GM23248 (cell line): ENCODE results near the gene DST. TPM values are rescaled to one million over a fixed set of nuclear protein-coding genes. Genes with fewer than 3 reads are reported as not detected.

ENCODE experiments used
- DNase-seq: peaks from one replicate; pipeline ENCODE4 v3.0.0-alpha.2; 2015
- H2AFZ ChIP-seq: fragments of 200-600 bp; sonication (generic); 2 replicates; pipeline ENCODE4 v1.6.1; 2016; ENCODE audit warnings: antibody characterized with exemption
- H3F3A ChIP-seq: fragments of 200-600 bp; sonication (generic); 2 replicates; pipeline ENCODE4 v1.6.1; 2016; ENCODE audit warnings: mild to moderate bottlenecking, antibody characterized with exemption, mixed run types; ENCODE audit not compliant: insufficient read depth
- H3K27ac ChIP-seq: fragments of 200-600 bp; sonication (generic); 2 replicates; pipeline ENCODE4 v1.5.1; 2016; ENCODE audit warnings: mild to moderate bottlenecking
- H3K27me3 ChIP-seq: fragments of 200-600 bp; sonication (generic); replicated peaks from 2 replicates; pipeline ENCODE4 v1.6.1; 2016; ENCODE audit warnings: mild to moderate bottlenecking; ENCODE audit not compliant: insufficient read depth
- H3K36me3 ChIP-seq: fragments of 200-600 bp; sonication (generic); 2 replicates; pipeline ENCODE4 v1.6.1; 2016; ENCODE audit warnings: low read depth, mild to moderate bottlenecking
- H3K4me1 ChIP-seq: fragments of 200-600 bp; sonication (generic); 2 replicates; pipeline ENCODE4 v1.6.1; 2016; ENCODE audit warnings: mild to moderate bottlenecking; ENCODE audit not compliant: insufficient read depth
- H3K4me2 ChIP-seq: fragments of 200-600 bp; sonication (generic); one replicate; pipeline ENCODE4 v1.6.1; 2016; ENCODE audit warnings: mild to moderate bottlenecking; ENCODE audit not compliant: unreplicated experiment
- H3K4me3 ChIP-seq: fragments of 200-600 bp; sonication (generic); 2 replicates; pipeline ENCODE4 v1.5.1; 2016; ENCODE audit warnings: mild to moderate bottlenecking
- H3K79me2 ChIP-seq: fragments of 200-600 bp; sonication (generic); 2 replicates; pipeline ENCODE4 v1.6.1; 2016; ENCODE audit warnings: mild to moderate bottlenecking; ENCODE audit not compliant: insufficient read depth
- H3K9ac ChIP-seq: fragments of 200-600 bp; sonication (generic); 2 replicates; pipeline ENCODE4 v1.6.1; 2016; ENCODE audit warnings: mild to moderate bottlenecking
- H3K9me2 ChIP-seq: fragments of 200-600 bp; sonication (generic); 2 replicates; pipeline ENCODE4 v1.6.1; 2016; ENCODE audit warnings: mixed run types, mild to moderate bottlenecking, moderate library complexity; ENCODE audit not compliant: insufficient read depth
- H3K9me3 ChIP-seq: fragments of 200-600 bp; sonication (generic); one replicate; pipeline ENCODE4 v1.6.1; 2017; ENCODE audit warnings: low read depth
- H4K20me1 ChIP-seq: fragments of 200-600 bp; sonication (generic); 2 replicates; pipeline ENCODE4 v1.6.0; 2016; ENCODE audit not compliant: insufficient read depth
- EZH2 ChIP-seq: fragments of 200-600 bp; sonication (generic); IDR thresholded peaks from 2 replicates; pipeline ENCODE4 v1.6.1; 2018; ENCODE audit warnings: antibody characterized with exemption, mild to moderate bottlenecking; ENCODE audit not compliant: insufficient read depth, poor library complexity, severe bottlenecking
- EZH2phosphoT487 ChIP-seq: fragments of 200-600 bp; sonication (generic); IDR thresholded peaks from 2 replicates; pipeline ENCODE4 v1.6.1; 2018; ENCODE audit warnings: antibody characterized with exemption, moderate library complexity, mild to moderate bottlenecking, low read depth; ENCODE audit not compliant: insufficient read depth
- WGBS, 2 experiments: methylation state at CpG; one replicate each; pipeline ENCODE4 v1.1.6; 2015 to 2017; ENCODE audit warnings: low lambda C conversion rate in 2 of 2, low coverage in 1 of 2; ENCODE audit errors: missing lambda C conversion rate in 2 of 2; 5-methylcytosine and 5-hydroxymethylcytosine counted together
- in situ Hi-C: fragments of 300-500 bp; cut with MboI; formaldehyde crosslinking; loops from 2 replicates; pipeline ENCODE4 v1.15.0; 2020
- polyA plus RNA-seq: library from polyadenylated mRNA; unstranded; fragments of >200 nt; fragmentation: Nextera tagmentation; extraction: Ambion mirVana; gene quantifications from 2 replicates; pipeline ENCODE4 v1.2.1, GENCODE V29; 2016
- total RNA-seq: library from RNA; depleted of rRNA; stranded (reverse); fragments of >200 nt; shearing (Covaris generic); gene quantifications from 2 replicates; pipeline ENCODE4 v1.2.3, GENCODE V29; 2014

The DST gene
- total and polyA plus RNA-seq, 2 experiments from 2014 or later = 181 to 322 TPM

GRCh38 chr6:56477241-56477640 is 165.4 kb downstream of the DST start:
- in situ Hi-C loops = no loop called here
- Histone ChIP-seq H3K4me1 (no peaks in the 10 kb centered on the region), H3K9me2 (no peaks in the 10 kb centered on the region), H3K4me2 (no peak overlapping the region), H3F3A (peaks cover 38% of the 10 kb centered on the region), H3K79me2 (peaks cover 54% of the 10 kb centered on the region), H2AFZ (no peak overlapping the region), H3K9ac (no peak overlapping the region), H3K9me3 (no peaks in the 10 kb centered on the region), H3K36me3 (peaks cover 83% of the 10 kb centered on the region), H3K27me3 (no peaks in the 10 kb centered on the region), H3K4me3 (no peak overlapping the region), H4K20me1 (no peaks in the 10 kb centered on the region; the same call in 1 of the 2 replicates), H3K27ac (no peak overlapping the region)
- TF ChIP-seq EZH2phosphoT487 (no peak), EZH2 (no peak)
- WGBS, 2 experiments = 91 to 92% methylated on average over 5 of the region's 5 CpGs
- DNase-seq = no peak

DNA sequence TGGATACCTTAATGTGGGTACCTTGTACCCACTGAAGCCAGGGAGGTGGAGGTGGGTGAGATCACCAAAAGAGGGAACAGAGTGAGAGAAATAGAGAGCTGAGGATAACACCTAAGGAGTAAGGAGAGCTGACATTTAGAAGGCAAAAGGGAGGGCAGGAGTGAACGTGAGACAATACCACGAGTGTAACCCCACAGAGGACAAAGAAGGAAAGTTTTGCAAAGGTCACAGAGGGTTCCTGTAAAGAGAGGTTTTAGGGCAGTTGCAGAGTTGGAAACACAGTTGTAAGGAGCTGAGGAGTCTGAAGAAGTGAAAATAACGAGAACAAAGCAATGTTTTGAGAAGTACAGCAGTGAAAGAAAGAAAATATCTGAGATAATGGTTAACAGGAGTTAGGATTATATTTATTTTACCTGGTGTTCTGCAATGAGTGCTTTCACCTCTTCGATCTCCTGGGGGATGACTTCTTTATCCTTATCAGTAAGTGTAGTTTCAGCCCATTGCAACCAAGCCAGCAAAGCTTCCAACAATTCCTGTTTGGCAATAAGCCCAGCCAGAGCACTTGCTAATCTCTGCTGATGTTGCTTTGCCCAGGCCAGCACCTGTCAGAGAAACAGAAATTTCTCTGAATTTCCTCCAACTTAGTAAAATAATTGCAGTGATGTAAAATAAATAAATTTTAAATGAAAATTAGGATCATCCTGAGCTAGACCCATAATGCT is 166.8 kb downstream of the DST start:
- Histone ChIP-seq H3F3A (peaks cover 44% of the 10 kb centered on the region), H3K9me3 (no peaks in the 10 kb centered on the region), H3K27ac (no peak overlapping the region), H3K36me3 (peaks cover 83% of the 10 kb centered on the region), H3K27me3 (no peaks in the 10 kb centered on the region), H3K4me2 (no peak overlapping the region), H4K20me1 (no peaks in the 10 kb centered on the region; the same call in 1 of the 2 replicates), H3K4me3 (no peak overlapping the region), H3K79me2 (peaks cover 65% of the 10 kb centered on the region), H3K4me1 (no peaks in the 10 kb centered on the region), H3K9me2 (no peaks in the 10 kb centered on the region), H3K9ac (no peak overlapping the region), H2AFZ (no peak overlapping the region)
- in situ Hi-C loops = no loop called here
- TF ChIP-seq EZH2 = no peak
- no peak for TF ChIP-seq EZH2phosphoT487
- no peak for DNase-seq
- 80 to 98% methylated on average over 4 of the region's 4 CpGs for WGBS, 2 experiments

GRCh38 chr6:56474532-56474931 is 168.2 kb downstream of the DST start:
- Histone ChIP-seq H3K79me2 (peaks cover 65% of the 10 kb centered on the region), H4K20me1 (no peaks in the 10 kb centered on the region; the same call in 1 of the 2 replicates), H3K36me3 (peaks cover 82% of the 10 kb centered on the region), H2AFZ (no peak overlapping the region), H3K27ac (no peak overlapping the region), H3K9ac (no peak overlapping the region), H3K9me2 (no peaks in the 10 kb centered on the region), H3K4me3 (no peak overlapping the region), H3F3A (peaks cover 47% of the 10 kb centered on the region), H3K4me2 (no peak overlapping the region), H3K9me3 (no peaks in the 10 kb centered on the region), H3K4me1 (no peaks in the 10 kb centered on the region), H3K27me3 (no peaks in the 10 kb centered on the region)
- in situ Hi-C loops = no loop called here
- no peak for DNase-seq
- WGBS, 2 experiments = 33 to 36% methylated on average over 1 of the region's 1 CpG
- no peak for TF ChIP-seq EZH2
- no peak for TF ChIP-seq EZH2phosphoT487

DNA sequence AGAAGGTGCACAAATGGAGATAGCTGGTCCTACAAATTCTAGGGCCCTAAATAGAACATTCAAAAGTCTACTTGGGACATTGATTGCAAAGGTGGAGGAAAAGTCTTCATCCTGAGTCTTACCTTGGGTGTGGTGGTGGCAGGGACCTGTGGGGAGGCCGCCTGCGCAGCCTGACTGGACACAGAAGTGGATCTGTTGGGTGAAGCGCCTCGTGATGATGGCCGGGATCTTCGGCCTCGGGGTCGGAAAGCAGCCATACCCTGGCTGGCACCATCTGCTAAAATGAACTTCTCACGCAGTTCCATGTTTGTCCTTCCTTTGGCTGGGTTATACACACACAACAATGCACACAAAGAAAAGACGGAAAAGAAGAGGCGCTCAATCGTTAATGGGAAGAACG is 179.2 kb downstream of the DST start:
- H3K27ac ChIP-seq = no peak overlapping the region
- H3K36me3 ChIP-seq = peaks cover 98% of the 10 kb centered on the region
- no peaks in the 10 kb centered on the region for H3K27me3 ChIP-seq
- H4K20me1 ChIP-seq = no peaks in the 10 kb centered on the region
- in situ Hi-C loops = no loop called here
- H3K9me2 ChIP-seq = no peaks in the 10 kb centered on the region
- no peaks in the 10 kb centered on the region for H3K4me1 ChIP-seq
- peaks cover 61% of the 10 kb centered on the region for H3F3A ChIP-seq
- 96 to 97% methylated on average over 13 of the region's 13 CpGs for WGBS, 2 experiments
- no peak overlapping the region for H3K9ac ChIP-seq
- no peak overlapping the region for H3K4me2 ChIP-seq
- TF ChIP-seq EZH2 = no peak
- no peak for TF ChIP-seq EZH2phosphoT487
- H3K4me3 ChIP-seq = no peak overlapping the region
- H3K79me2 ChIP-seq = no peaks in the 10 kb centered on the region; the same call in 1 of the 2 replicates
- H2AFZ ChIP-seq = no peak overlapping the region
- H3K9me3 ChIP-seq = no peaks in the 10 kb centered on the region
- DNase-seq = no peak
